GM04503 (cell line): ENCODE results near the gene RNF135.
"Not testable (repeated sequence)": the region's sequence is repeated elsewhere in the genome, so short reads cannot be mapped to it uniquely, and the experiment has no call there.

ENCODE experiments used
- DNase-seq: peaks from one replicate; pipeline ENCODE4 v3.0.0-alpha.2; 2012; ENCODE audit warnings: low read depth

Gene RNF135

GRCh38 chr17:30954046-30954830 lies 16.6 kb upstream of the RNF135 start:
- no peak for DNase-seq

- no peak for DNase-seq
Observed at GRCh38 chr17:30956764-30957374, 14.0 kb upstream of the RNF135 start.

- DNase-seq: no peak
Observed at GRCh38 chr17:30957741-30958140, 13.1 kb upstream of the RNF135 start.

GRCh38 chr17:30958187-30958586 lies 12.7 kb upstream of the RNF135 start:
- no peak for DNase-seq

GRCh38 chr17:30961209-30962188 lies 9.3 kb upstream of the RNF135 start:
- DNase-seq: peak; percentile 17

- not testable (repeated sequence) for DNase-seq
Observed at GRCh38 chr17:30964312-30964711, 6.5 kb upstream of the RNF135 start.

- DNase-seq: no peak
Observed at GRCh38 chr17:30964876-30965275, 6.0 kb upstream of the RNF135 start.

GRCh38 chr17:30965686-30966085 lies 5.2 kb upstream of the RNF135 start:
- no peak for DNase-seq

GRCh38 chr17:30967911-30968310 lies 2.9 kb upstream of the RNF135 start:
- DNase-seq: not testable (repeated sequence)

GRCh38 chr17:30969989-30970830 lies 629 bp upstream of the RNF135 start:
- no peak for DNase-seq

GRCh38 chr17:30975042-30975820 lies 4.4 kb downstream of the RNF135 start:
- no peak for DNase-seq

- DNase-seq: not testable (repeated sequence)
Observed at GRCh38 chr17:30979919-30980318, 9.1 kb downstream of the RNF135 start.

GRCh38 chr17:30981531-30982519 lies 11.0 kb downstream of the RNF135 start:
- DNase-seq: no peak

GRCh38 chr17:30982855-30983254 lies 12.0 kb downstream of the RNF135 start:
- no peak for DNase-seq

- DNase-seq: no peak
Observed at GRCh38 chr17:30990458-30990857, 19.6 kb downstream of the RNF135 start.

- no peak for DNase-seq
Observed at GRCh38 chr17:30992551-30992950, 21.7 kb downstream of the RNF135 start.

- DNase-seq: no peak
Observed at GRCh38 chr17:30995347-30995746, 24.5 kb downstream of the RNF135 start.

- no peak for DNase-seq
Observed at GRCh38 chr17:30996486-30996885, 25.6 kb downstream of the RNF135 start.

- no peak for DNase-seq
Observed at GRCh38 chr17:30997270-30997669, 26.4 kb downstream of the RNF135 start.
